Choroid plexus epithelial cell (primary cell): ENCODE data around the gene DNAH10.
A peak's percentile ranks its signal among the peaks of the same experiment; 100 is the strongest.

ENCODE experiments used
- DNase-seq: peaks from one replicate; pipeline ENCODE4 v3.0.0-alpha.2; 2010; ENCODE audit warnings: low read depth
- H3K4me3 ChIP-seq: 2 replicates; pipeline ENCODE4 v1.5.1; 2011; ENCODE audit warnings: low read depth, mild to moderate bottlenecking, control low read depth, low read length, moderate library complexity
- CTCF ChIP-seq: conservative IDR thresholded peaks from 2 replicates; pipeline ENCODE4 v1.5.1; 2011; ENCODE audit warnings: low read depth, mild to moderate bottlenecking, control low read depth, inconsistent platforms, low read length, moderate library complexity

Gene DNAH10

GRCh38 chr12:123790905-123791467 lies 28.9 kb downstream of the DNAH10 start:
- DNase-seq: no peak
- TF ChIP-seq CTCF: no peak
- H3K4me3 ChIP-seq: no peak overlapping the region

- TF ChIP-seq CTCF: no peak
- DNase-seq: no peak
- no peak overlapping the region for H3K4me3 ChIP-seq
Observed at GRCh38 chr12:123794027-123794426, 31.9 kb downstream of the DNAH10 start.

GRCh38 chr12:123798518-123798917 lies 36.4 kb downstream of the DNAH10 start:
- no peak for DNase-seq
- no peak for TF ChIP-seq CTCF
- H3K4me3 ChIP-seq: no peak overlapping the region

GRCh38 chr12:123799227-123799626 lies 37.1 kb downstream of the DNAH10 start:
- TF ChIP-seq CTCF: no peak
- DNase-seq: no peak
- H3K4me3 ChIP-seq: no peak overlapping the region

GRCh38 chr12:123801573-123802178 lies 39.6 kb downstream of the DNAH10 start:
- TF ChIP-seq CTCF: peak; percentile 57
- DNase-seq: peak; percentile 61
- no peak overlapping the region for H3K4me3 ChIP-seq

- no peak overlapping the region for H3K4me3 ChIP-seq
- DNase-seq: no peak
- no peak for TF ChIP-seq CTCF
Observed at GRCh38 chr12:123805173-123805572, 43.1 kb downstream of the DNAH10 start.

GRCh38 chr12:123807002-123807401 lies 44.9 kb downstream of the DNAH10 start:
- no peak for DNase-seq
- no peak for TF ChIP-seq CTCF
- no peak overlapping the region for H3K4me3 ChIP-seq
